ENCODE data around the gene ZNF775. TPM values are rescaled to one million over a fixed set of nuclear protein-coding genes. Genes with fewer than 3 reads are reported as not detected.

ZNF775 gene
- total and polyA plus RNA-seq, 2 of the 13 experiments (the other 11 are each of a cell fraction or from before 2014, with no cell fraction given), result 3.1 to 3.2 TPM

GRCh38 chr7:150401424-150401790, 22.3 kb downstream of the ZNF775 start (continued):
- TF ChIP-seq ZNF484 (CRISPR knock-in tag; IDR thresholded peaks at IDR 0.05; ENCODE audit: borderline replicate concordance, low read depth), result no peak

- Histone ChIP-seq H2AFZ (ENCODE audit: low read length) (no peak overlapping the region), H3K36me3 (replicated peaks in 1 of 2; ENCODE audit: control insufficient read depth in 1 of 2, insufficient read depth in 2 of 2, low read length in 2 of 2) (peaks cover 0 to 8% of the 10 kb centered on the region in 2 experiments; a peak in 1 of 5 replicates), H3K27ac (ENCODE audit: extremely low read length, insufficient read depth, low read length) (no peak overlapping the region), H3K27me3 (ENCODE audit: control insufficient read depth in 1 of 2, insufficient read depth in 2 of 2, low read length in 2 of 2) (no peaks in the 10 kb centered on the region), H3K9me3 (ENCODE audit: low read length) (no peaks in the 10 kb centered on the region), H3K4me3 (replicated peaks in 1 of 3; ENCODE audit: insufficient read depth in 1 of 3, low read depth in 2 of 3, low read length in 3 of 3) (0 out of 6 replicates have a peak overlapping the region, but pooled peaks of 1 of the 3 experiments have one; percentile 45), H3K9ac (ENCODE audit: insufficient read depth, low read depth, low read length) (no peak overlapping the region), H3K4me2 (ENCODE audit: low read depth, low read length) (peak overlapping the region; percentile 94), H3K79me2 (ENCODE audit: insufficient read depth, low read length) (no peaks in the 10 kb centered on the region), H3K4me1 (ENCODE audit: insufficient read depth, low read length) (peaks cover 65% of the 10 kb centered on the region), H4K20me1 (ENCODE audit: insufficient read depth, low read length) (no peaks in the 10 kb centered on the region)
- POLR2A ChIA-PET, result interaction anchor here (1.0 to 8.8 kb wide), 8 partner anchors 9 to 79 kb away, joined by 3 to 181 read pairs (median 12); partner anchors contain the start of genes ACTR3C, LRRC61 and REPIN1
- ATAC-seq (no peak), DNase-seq (ENCODE audit: low spot score) (no peak), FAIRE-seq (no peak)
- in situ Hi-C loops (cut with HindIII; ENCODE audit: extremely low pct_ligation_motif_present, low pct_unique_long_range_greater_than_20kb), result loop anchor here (5.0 kb wide), 1 partner anchor 60 kb away; the partner anchor contains the start of gene RARRES2
- no TSS peak for BruUV-seq (replicated peaks)
- no peak for TF ChIP-seq ASH2L (IDR thresholded peaks at IDR 0.05; ENCODE audit: insufficient read length, low read depth, low read length)
- no peak for TF ChIP-seq TERF1 (CRISPR knock-in tag; IDR thresholded peaks at IDR 0.05)
- no peak for TF ChIP-seq HNF4G (IDR thresholded peaks at IDR 0.05; ENCODE audit: borderline replicate concordance, low read depth, low read length)
- TF ChIP-seq HNF4G (CRISPR knock-in tag; IDR thresholded peaks at IDR 0.05; ENCODE audit: borderline replicate concordance, low read depth), result no peak
- 0 out of 4 replicates have a peak, but pooled peaks of 1 of the 2 experiments have one; percentile 42 for TF ChIP-seq ATF4 (CRISPR knock-in tag; IDR thresholded peaks at IDR 0.05)
- 0 out of 2 replicates have a peak, but pooled peaks have one; percentile 24 for TF ChIP-seq REL (CRISPR knock-in tag; conservative IDR thresholded peaks at IDR 0.05)
- peak; percentile 24 for TF ChIP-seq MAX (IDR thresholded peaks at IDR 0.05)
- TF ChIP-seq TOE1 (CRISPR knock-in tag; IDR thresholded peaks at IDR 0.05), result no peak
- TF ChIP-seq CHCHD3 (CRISPR knock-in tag; IDR thresholded peaks at IDR 0.05), result no peak
- TF ChIP-seq ZFP90 (CRISPR knock-in tag; IDR thresholded peaks at IDR 0.05; ENCODE audit: borderline replicate concordance), result 0 out of 2 replicates have a peak, but pooled peaks have one; percentile 21
- no peak for TF ChIP-seq ZBTB14 (CRISPR knock-in tag; IDR thresholded peaks at IDR 0.05)
- no peak for TF ChIP-seq PCBP2 (optimal IDR thresholded peaks at IDR 0.05; ENCODE audit: low read depth, low read length, poor library complexity, severe bottlenecking)
- TF ChIP-seq MXD3 (CRISPR knock-in tag; IDR thresholded peaks at IDR 0.05), result no peak
- TF ChIP-seq PHF20 (CRISPR knock-in tag; IDR thresholded peaks at IDR 0.05), result no peak
- TF ChIP-seq NFIC (IDR thresholded peaks at IDR 0.05; ENCODE audit: low read length), result no peak
- CTCF ChIA-PET (ENCODE audit: low intra/inter-chr PET ratio, low total read pairs), result no interaction called here
- intact Hi-C loops (cut with micrococcal nuclease; ENCODE audit: unreplicated experiment), result no loop called here
- 68% methylated on average over 7 of the region's 7 CpGs for WGBS (ENCODE audit: low lambda C conversion rate)
These were observed 22.9 kb downstream of the ZNF775 start for GRCh38 chr7:150401861-150402631.
